CD4-positive, alpha-beta T cell treated with Interleukin-17A for 4 hours (primary cell): ENCODE measurements around the gene KRTAP10-12.

Experiments
- DNase-seq: peaks from one replicate; pipeline ENCODE4 v3.0.0-alpha.2; 2020; ENCODE audit warnings: mixed read lengths

KRTAP10-12 gene

DNA sequence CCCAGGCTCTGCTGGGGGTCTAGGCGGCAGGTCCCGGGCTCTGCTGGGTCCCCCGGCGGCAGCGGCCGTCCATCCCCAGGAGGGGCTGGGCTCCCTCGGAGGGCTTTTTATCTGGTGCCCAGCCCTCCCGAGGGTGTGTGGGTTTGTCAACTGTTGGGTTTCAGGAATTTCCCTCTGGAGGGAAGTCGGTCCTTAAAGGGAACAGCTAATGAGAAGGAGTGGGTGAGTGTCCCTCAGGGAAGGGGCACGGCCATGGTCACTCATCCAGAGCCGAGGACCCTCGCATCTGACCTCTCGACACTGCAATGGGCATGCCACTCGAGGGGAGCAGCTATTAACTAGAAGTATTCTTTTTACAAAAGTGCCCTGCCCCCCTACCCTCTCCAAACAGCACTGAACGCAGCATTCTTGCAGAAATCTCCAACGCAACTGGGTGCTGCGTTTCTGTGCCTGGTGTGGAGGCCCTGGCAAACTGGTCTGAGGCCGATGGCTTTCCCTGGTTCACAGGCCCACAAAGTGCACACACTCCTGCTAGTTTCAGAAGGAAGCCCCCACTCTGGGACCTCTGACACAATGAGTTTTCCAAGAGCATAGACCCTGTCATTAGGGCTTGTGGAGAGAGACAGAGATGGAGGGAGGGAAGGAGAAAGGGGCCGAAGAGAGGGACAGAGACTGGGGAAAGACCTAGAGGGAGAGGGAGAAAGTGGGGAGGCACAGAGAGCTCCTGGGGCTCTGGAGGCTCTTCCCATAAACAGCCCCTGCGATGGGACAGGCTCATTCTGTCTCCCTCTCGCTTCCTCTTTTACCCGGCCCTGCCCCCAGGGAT, 15.4 kb downstream of the KRTAP10-12 start:
- no peak for DNase-seq

DNA sequence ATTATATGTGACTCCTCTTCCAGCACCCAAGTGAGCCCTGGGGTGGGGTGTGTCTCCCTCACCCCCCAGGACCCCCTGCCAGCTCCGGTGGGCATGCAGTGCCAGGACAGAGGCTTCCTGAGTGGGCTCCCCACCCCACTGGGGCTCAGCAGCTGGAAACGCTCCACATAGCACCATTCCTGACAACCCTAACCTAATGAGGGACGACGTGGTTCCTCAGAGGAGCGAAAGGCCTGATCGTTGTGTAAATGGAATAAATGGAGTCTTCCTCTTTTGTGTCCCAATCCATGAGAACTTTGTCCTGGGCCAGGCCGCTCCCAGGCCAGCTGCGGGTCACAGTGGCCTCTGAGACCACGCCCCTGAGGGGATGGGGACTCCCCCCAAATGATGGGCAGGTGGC, 16.2 kb downstream of the KRTAP10-12 start:
- no peak for DNase-seq

DNA sequence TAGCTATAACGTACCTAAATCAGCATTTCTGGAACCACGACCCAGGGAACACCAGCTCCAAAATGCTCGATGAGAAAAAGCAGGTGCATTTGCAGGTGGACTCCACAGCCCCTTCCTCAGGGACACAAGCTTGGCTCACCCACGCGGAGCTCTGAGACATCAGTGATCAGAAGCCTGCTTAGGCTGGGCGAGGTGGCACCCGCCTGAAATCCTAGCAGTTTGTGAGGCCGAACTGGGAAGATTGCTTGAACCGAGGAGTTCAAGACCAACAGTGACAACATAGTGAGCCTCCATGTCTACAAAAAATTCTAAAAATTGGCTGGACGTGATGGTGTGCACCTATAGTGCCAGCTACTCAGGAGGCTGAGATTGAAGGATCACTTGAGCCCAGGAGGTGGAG, 16.9 kb downstream of the KRTAP10-12 start:
- DNase-seq, result no peak

DNA sequence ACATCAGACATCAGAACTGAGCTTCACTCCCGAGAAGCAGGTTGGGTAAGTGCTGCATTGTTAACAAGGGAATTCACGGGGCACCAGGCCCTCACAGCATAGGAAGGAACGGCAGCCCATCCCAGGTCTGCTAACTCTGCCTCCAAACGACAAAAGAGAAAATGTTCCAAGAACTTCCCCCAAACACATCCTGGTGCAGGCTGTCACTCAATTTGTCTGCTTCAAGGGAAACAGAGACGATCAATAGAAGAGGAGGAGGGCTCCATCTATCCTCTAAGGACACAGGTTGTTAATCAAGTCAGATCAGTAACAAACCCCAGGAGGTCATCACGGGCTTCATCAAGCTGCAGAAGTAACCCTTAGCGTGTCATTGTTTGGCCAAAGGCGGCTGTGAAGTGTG, 17.9 kb downstream of the KRTAP10-12 start:
- no peak for DNase-seq

DNA sequence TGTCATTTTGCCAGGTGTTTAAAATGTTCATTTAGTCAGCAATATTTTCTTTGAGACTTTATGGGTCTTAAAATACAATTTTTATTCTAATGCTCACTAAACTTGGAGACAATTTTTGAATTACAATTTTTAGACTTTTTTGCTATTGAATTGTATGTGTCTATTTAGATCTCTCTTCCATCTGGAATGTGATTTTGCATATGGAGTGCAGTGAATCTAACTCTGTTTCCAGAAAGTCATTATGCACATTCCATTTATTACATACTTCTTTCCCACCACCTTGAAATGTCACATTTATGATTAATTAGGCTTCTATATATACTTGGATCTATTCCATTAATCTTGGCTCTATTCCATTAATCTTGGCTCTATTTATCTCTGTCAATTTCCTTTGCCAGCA, 20.0 kb downstream of the KRTAP10-12 start:
- DNase-seq, result no peak

DNA sequence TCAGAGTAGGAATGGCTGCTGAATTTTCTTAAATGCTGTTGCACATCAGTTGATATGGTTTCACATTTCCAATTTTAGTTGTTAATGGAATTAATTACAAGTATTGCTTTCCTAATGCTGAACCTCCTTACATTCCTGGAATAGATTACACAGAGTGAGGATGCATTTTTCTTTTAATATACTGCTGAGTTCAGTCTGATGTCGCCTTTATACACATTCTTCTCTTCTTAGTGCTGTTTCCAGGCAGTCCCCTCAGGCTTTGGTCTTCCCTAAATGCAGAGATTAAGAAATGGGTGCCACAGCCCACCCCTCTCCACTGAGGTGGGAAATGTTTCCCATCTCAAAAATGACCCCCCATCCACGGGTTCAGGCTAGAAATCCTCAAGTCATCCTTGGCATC, 21.1 kb downstream of the KRTAP10-12 start:
- no peak for DNase-seq

DNA sequence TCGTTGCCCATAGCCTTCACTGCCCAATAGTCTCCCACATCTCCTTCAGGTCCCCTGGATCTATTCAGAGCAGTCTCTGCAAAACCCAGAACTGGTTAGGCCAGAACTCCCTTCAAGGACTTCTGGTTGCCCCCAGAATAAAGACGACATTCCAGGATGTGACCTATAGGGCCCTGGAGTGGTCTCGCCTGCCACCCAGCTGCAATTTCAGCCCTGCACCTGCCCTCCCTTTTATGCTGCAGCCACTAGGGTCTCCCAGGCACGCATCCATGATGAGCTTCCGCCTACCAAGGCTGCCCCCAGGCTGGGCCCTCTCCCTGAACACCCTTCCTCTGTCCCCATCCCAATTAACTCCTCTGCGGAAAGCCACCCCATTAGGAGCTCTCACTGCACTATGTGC, 21.6 kb downstream of the KRTAP10-12 start:
- no peak for DNase-seq

DNA sequence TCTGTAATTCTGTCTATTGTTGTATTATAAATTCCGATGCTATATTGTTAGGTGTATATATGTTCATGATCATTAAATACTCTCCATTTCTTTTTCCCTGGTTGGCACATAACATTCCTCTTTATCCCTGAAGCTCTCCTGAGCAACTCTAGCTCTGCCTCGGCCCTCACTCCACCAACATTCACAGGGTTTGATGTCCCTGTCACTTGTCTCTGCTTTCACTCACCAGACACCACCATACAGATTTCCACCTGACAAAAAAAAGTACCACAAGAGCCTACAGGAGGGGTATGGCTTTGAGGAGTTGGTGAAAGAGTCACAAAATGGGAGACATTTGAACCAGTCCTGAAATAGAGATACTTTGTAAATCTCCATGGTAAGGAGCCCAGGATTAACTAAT, 23.2 kb downstream of the KRTAP10-12 start:
- DNase-seq, result no peak

DNA sequence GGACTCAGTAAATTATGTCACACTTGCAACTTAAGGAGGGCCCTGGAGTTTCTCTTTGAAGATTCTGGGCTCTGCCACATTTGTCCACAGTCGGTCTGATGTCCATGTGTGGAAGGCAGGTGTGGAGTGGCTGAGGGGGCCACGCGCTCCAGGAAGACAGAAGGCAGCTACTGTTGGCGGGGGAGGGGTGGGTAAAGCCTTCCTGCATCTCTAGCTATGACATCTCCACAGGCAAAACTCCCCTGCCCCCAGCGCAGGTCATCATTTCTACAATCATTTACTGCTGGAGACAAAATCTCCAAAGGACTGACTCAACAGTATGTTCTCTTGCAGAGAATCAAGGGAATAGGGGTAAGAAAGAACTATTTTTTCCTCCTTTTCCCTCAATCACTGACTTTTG, 25.8 kb downstream of the KRTAP10-12 start:
- DNase-seq, result no peak

DNA sequence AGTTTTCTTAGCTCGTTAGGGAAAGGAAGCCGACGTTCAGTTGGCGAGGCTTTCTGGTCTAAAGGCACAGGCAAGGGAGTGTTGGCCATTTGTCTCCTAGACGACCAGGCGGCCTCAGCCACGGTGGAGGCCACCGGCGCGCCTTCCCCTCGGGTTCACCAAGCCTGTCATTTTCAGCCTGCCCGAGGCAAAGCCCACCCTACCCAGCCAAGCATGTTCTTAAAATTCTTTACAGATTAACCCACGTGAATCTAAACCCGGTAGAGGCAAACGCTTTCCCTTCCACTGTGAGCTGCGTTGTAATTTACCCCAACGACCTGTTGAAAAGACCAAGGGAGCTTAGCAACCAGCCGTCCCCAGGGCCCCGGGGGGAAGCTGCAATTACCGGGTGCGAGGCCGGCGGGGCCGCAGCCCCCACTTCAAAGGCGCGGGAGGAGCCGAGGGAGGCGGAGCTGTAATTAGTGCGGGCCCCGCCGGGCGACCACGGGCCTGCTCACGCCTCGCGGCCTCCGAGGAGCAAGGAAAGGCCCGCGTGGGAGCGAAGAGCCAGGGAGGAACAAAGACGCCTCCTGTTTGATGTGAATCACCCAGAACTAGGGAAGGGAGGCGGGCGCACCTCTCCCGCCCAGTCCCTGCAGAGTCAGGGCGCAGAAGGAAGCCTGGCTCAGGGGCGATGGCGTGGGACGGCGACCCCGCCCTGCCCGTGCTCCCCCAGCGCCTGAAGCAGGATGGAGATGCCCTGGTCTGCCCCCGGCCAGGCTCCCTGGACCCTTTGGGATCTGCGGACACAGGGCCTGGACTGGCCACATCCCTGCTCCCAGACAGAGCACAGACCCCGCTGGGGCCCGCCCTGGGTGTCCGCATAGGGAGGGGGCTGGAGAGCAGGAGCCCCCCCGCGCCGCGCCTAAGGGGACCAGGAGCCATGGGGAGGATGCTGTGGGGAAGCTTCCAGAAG, 26.5 kb downstream of the KRTAP10-12 start:
- DNase-seq, result peak; percentile 34

DNA sequence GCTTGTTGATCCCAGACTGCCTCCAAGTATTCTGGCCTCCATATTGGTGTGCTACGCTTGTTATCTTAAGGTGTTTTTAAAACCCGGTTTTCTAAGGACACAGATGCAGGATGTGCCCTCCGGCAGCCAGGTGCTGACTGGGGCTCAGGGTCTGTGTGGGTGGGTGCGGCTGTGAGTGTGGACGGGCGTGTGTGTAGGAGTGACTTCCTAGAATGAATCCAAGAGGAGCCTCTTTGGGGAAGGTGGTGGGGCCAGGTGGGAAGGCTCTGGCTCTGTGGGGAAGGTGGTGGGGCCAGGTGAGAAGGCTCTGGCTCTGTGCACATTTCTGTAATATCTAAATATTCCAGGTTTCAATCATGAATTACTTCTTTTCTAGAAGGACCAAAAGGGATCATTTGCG, 27.2 kb downstream of the KRTAP10-12 start:
- no peak for DNase-seq

DNA sequence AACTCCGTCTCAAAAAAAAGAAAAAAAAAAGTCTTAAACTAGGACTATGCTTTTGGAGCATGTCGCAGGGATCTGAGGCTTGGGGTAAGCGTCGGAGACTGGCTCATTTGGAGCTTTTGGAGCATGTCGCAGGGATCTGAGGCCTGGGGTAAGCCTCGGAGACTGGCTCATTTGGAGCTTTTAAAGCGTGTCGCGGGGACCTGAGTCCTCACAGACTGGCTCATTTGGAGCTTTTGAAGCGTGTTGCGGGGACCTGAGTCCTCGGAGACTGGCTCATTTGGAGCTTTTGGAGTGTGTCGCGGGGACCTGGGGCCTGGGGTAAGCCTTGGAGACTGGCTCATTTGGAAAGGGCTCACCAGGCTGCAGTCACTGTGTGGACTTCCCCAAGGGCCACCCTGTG, 28.0 kb downstream of the KRTAP10-12 start:
- DNase-seq, result no peak

DNA sequence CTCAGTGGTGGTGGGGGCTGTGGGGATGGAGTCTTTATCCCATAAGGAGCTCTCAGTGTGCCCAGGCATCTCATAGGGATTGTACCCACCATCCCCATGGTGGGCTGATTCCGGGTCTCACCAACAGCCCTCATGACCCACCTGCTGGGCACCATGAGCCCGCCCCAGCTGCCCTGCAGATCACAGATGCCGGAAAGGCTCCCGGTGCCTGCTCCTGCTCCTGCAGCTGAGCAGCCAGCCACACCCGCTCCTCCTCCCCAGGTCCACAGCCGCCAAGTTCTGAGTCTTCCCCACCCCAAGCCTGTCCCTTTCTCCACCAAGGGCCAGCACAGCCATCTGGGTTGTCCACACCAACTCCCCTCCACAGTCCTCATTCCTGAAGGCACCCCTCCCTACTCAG, 29.9 kb downstream of the KRTAP10-12 start:
- no peak for DNase-seq

DNA sequence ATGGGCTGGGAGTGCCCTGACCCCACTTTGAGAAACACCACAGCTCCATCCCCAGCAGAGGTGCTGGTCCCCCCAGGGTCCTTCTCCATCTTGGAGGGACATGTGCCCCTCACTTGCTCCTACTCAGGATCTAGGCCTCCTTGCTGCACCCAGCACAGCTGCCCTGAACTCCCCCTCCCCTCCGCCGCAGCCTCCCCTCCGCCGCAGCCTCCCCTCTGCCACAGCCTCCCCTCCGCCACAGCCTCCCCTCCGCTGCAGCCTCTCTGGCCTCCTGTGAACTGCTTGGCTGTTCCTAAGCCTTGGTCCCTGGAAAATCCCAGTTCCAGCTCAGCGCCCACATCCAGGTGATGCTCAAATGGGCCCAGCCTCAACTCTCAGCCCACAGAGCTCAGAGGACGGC, 30.3 kb downstream of the KRTAP10-12 start:
- no peak for DNase-seq

DNA sequence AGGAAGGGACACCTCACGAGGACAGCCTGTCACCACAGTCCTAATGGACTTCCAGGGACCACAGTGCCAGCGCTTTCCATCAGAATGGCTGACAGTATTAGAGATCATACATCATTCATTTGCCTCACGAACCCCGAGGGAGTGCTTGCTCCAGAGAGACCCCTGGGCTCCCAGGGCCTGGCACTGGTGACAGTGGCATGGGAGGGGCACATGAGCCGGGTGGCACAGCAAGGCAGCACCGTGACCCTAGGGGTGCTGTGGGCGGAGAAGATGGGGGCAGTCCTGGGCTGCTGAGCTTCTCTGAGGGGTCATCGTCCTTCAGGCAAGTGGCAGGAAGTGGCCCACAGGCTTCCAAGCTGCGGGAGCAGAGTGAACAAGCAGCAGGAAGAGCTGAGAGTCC, 30.8 kb downstream of the KRTAP10-12 start:
- no peak for DNase-seq

DNA sequence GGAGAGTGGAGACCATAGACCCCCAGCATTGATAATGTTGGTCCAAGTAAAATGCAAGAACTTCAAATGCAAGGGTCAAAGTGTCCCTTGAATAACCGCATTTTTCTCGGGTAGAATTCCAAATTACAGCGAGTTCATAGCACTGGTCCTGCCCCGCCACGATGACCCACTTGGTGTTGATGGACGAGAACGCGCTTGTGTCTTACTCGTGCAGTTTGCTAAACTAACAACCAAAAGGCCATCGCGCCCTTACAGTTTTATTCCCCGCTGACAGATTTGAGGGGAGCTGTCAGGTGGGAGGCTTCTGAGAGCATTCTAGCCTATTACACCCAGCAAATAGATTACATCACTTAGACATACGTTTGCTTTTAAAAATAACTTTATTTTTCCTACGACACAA, 31.7 kb downstream of the KRTAP10-12 start:
- DNase-seq, result no peak

DNA sequence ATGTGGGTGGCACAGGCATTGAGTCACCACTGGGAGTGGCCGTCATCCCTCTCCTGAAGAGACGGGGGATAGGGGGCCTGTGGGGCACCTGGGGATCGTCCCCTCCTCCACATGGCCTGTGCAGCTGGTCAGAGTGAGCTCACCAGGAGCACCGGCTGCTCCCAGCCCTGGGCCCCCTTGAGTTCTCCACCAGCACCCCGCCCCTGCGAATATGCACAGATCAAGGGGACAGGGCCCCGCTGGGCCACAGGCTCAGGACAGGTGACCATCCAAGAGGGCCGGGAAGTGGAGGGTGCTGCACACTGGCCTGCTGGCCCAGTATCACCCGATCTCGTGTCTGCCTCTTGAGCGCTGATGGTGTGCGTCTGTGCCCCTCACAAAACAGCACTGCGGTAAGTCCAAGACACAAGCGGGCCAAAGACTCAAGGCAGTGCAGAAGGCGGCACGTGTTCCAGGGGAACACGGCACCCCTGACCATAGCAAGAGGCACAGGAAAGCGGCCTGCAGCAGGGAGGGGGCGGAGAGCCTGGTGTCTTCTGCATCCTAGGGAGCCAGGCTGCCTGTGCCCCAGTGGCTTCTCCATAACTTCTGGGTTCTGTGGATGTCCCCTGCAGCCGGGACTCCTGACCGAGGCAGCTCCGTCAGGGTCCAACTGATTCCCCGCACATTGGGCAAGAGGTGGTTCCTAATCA, 32.5 kb downstream of the KRTAP10-12 start:
- no peak for DNase-seq

DNA sequence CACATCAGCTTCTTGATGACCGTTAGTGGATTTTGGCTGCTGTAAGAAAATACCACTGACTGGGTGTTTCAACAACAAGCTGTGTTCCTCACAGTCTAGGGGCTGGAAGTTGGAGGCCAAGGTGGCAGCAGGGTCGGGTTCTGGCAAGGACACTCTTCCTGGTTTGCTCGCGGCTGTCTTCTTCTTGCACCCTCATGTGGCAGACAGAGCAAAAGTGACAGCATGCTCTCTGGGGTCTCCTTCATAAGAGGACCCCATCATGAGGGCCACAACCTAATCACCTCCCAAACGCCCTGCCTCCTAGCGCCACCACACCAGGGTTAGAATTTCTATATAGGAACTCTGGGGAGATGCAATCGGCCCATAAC, 33.0 kb downstream of the KRTAP10-12 start:
- DNase-seq, result no peak

DNA sequence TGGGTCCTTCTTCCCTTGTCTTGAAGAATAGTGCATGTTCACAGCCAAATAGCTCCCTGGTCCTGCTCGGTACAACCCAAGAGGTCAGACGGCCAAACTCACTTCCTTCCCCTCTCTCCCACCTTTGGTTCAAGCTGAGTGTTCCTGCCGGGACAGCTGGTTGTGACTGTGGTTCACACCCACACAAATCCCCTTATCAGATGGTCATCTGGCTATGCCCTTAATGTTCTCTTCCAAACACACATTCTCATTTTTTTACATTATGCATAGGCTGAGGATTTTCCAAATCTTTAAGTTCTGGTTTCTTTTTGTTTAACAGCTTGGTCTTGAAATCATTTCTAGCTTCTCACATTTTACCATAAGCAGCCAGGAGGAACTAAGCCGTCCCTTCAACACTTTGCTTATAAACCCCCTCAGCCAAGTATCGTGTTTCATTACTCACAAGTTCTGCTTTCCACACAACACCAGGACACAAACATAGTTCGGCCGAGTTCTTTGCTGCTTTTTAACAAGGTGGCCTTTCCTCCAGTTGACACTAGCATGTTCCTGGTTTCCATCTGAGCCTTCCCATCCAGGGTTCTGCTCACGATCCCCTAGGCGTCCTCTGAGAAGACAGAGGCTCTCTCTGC, 34.1 kb downstream of the KRTAP10-12 start:
- DNase-seq, result no peak

DNA sequence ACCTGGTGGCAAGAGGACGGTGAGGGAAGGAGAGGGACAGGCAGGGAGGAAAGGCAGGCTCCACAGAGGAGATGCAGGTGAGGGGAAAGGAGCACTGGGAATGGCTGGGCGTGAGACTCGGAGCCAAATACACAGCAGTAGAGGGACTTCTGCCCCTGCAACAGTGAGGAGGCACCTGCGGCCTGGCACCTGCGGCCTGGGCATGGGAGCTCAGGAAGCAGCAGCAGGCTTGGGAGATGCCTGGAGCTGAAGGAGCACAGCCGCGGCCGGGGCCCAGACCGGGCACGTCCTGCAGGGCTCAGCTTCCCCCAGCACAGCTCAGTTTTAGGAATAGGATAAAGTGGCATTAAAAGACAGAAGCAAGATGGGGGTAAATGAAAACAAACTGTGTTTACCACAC, 35.3 kb downstream of the KRTAP10-12 start:
- no peak for DNase-seq

DNA sequence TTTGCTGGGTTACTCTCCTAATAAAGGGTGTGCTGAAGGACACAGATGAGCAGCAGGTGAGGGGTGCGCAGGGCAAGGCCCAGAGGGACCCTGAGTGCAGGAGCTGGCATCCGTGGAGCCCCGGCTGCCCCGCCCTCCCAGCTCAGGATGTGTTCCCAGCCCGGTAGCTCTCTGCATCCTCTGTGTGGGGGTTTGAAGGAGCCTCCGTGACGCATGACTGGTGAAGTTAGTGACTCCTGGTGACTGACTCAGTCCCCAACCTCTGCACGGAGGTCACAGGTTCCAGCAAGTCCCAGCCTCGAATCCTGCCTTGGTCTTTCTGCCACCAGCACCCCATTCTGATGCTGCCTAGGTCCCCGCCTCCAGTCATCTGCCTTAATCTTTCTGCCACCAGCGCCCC, 36.0 kb downstream of the KRTAP10-12 start:
- no peak for DNase-seq

DNA sequence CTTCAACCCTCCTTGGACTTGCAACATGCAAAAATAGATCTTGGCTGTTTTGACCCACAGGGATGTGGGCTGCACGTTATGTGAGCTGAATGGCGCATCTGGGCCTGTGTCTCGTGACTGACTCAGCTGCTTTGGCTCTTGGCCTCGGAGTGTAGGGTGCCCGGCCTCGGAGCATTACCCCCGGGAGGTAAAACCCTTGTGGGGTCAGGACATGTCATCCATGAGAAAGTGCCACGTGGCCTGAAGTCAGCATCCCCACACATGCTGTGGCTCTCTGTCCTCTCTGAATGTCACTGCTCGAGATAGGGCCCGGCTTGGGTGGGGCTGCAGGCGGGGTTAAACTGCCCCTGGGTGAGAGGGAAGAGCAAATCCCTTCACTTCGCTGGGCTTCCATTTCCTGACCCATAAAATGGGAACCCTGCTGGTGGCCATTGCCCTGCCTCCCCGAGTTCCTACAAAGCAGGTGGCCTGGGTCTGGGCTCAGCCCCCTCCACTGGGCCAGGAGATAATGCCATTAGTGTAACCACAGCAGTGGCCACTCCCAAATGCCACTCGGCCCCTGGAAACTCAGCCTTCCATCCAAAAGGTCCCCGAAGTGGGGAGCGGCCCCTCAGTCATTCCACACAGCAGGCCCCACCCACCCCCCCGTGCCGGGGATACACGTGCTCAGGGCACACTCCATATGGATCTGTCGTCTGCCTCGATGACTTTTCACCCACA, 37.2 kb downstream of the KRTAP10-12 start:
- no peak for DNase-seq
